ENCODE data around the gene TSSK2.

TSSK2 gene

GRCh38 chr22:19117111-19117512 is 14.0 kb upstream of the TSSK2 start:
- DNase-seq (ENCODE audit: low spot score): no peak
- TF ChIP-seq CTCF (conservative IDR thresholded peaks at IDR 0.05; ENCODE audit: low read depth): no peak
- CTCF ChIA-PET: no interaction called here
- no peak overlapping the region for H3K27ac ChIP-seq
- POLR2A ChIA-PET (ENCODE audit: low non-redundant PET): no interaction called here

GRCh38 chr22:19118329-19118880 is 12.7 kb upstream of the TSSK2 start:
- no peak for DNase-seq (ENCODE audit: low spot score)
- no peak overlapping the region for H3K27ac ChIP-seq
- ChIA-PET CTCF (no interaction called here), POLR2A (ENCODE audit: low non-redundant PET) (interaction anchor here (0.6 kb wide), 1 partner anchor 33 kb away, joined by 3 read pairs; no protein-coding TSS in a partner anchor)
- TF ChIP-seq CTCF (conservative IDR thresholded peaks at IDR 0.05; ENCODE audit: low read depth): no peak

DNA sequence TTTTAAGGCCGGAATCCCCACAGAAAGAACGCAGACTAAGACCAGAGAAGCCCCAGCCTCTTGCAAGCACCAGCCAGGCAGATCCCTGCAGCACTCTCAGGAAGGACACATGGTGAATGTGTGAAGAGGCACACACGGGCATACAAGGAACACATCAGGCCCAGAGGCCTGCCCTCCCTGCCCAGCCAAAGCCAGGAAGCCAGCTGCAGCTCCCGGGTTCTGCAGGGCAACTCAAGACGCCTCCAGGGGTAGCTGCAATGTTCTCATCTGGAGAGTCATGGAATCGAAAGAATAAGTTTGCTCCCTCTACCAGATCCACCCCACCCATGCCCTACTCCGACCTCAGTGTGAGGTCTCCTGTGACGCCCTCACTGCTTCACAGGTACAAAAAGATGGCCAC is 11.2 kb upstream of the TSSK2 start:
- ChIA-PET CTCF (no interaction called here), POLR2A (ENCODE audit: low non-redundant PET) (no interaction called here)
- peak overlapping the region; percentile 86 for H3K27ac ChIP-seq
- no peak for TF ChIP-seq CTCF (conservative IDR thresholded peaks at IDR 0.05; ENCODE audit: low read depth)
- no peak for DNase-seq (ENCODE audit: low spot score)

DNA sequence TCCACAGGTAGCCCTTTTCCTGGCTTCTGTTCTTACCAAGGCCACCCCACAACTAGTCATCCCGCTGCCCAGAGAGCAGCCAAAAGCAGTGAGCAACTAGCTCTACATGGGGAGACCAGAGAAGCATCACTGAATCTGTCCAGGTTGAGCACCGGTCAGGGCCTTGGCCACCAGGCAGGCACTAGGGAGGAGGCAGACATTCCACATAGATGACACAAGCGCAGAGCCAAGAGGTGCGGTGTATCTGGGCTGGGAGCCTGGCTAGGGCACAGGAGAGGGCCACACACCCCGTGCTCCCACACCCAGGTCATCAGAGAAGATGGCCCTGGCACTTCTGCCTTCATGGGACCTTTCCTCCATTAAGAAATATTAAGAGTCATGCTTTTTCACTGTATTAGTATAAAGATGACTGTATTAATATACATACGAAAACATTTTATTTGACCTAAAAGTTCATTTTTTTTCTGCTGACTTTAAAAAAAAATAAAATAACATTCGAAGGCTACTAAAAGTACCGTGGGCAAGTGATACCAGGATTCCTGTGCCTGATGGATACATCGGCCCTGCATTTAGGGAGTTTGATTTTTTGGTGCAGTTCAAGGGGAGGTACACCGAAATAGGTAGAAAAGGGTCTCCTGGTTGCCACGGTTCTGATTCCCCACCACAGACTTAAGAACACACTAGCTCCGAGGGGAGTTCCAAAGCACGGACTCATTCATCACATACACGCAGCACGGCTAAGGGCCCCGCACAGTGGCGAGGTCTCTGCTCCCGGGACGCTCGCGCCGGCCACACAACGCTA is 10.1 kb upstream of the TSSK2 start:
- ChIA-PET POLR2A (ENCODE audit: low non-redundant PET) (no interaction called here), CTCF (no interaction called here)
- peak; percentile 74 for DNase-seq (ENCODE audit: low spot score)
- peak overlapping the region; percentile 86 for H3K27ac ChIP-seq
- TF ChIP-seq CTCF (conservative IDR thresholded peaks at IDR 0.05; ENCODE audit: low read depth): no peak

- peak overlapping the region; percentile 86 for H3K27ac ChIP-seq
- no peak for TF ChIP-seq CTCF (conservative IDR thresholded peaks at IDR 0.05; ENCODE audit: low read depth)
- CTCF ChIA-PET: no interaction called here
- peak; percentile 25 for DNase-seq (ENCODE audit: low spot score)
- POLR2A ChIA-PET (ENCODE audit: low non-redundant PET): interaction anchor here (1.0 kb wide), 2 partner anchors 11 to 23 kb away, joined by 3 to 4 read pairs; partner anchors contain the start of gene ESS2
Measured at GRCh38 chr22:19121631-19122142, 9.4 kb upstream of the TSSK2 start.

GRCh38 chr22:19122143-19122751 is 8.9 kb upstream of the TSSK2 start, which contains the start of gene DGCR2:
DGCR2 (minus strand) TSS chr22:19122412; CDS start chr22:19122206, 206 bp downstream.
- ChIA-PET CTCF (no interaction called here), POLR2A (ENCODE audit: low non-redundant PET) (interaction anchor here (1.0 kb wide), 2 partner anchors 11 to 22 kb away, joined by 3 to 4 read pairs; partner anchors contain the start of gene ESS2)
- H3K27ac ChIP-seq: peak within 1 kb of the TSS; percentile 86
- TF ChIP-seq CTCF (conservative IDR thresholded peaks at IDR 0.05; ENCODE audit: low read depth): no peak
- DNase-seq (ENCODE audit: low spot score): peak; percentile 95

Data from RWPE1 (cell line).